Sigmoid colon (tissue), 4 donors: Measurements from ENCODE around the gene AKAP8.

Experiments used
- POLR2AphosphoS5 ChIP-seq, 4 donors: sonication (generic); formaldehyde crosslinking; IDR thresholded peaks; one replicate each; pipeline ENCODE4 v1.6.1; 2017; ENCODE audit warnings: antibody characterized with exemption in 4 of 4
- TF ChIP-seq, protein P1 (sequence below), 4 experiments: fragments of 450-650 bp in 3 of 4; fragments of 200-600 bp in 1 of 4; IDR thresholded peaks; one replicate each; pipeline ENCODE4 v1.5.1; 2016 to 2019; ENCODE audit warnings: antibody characterized with exemption in 4 of 4, mild to moderate bottlenecking in 3 of 4, moderate library complexity in 2 of 4

DNA sequence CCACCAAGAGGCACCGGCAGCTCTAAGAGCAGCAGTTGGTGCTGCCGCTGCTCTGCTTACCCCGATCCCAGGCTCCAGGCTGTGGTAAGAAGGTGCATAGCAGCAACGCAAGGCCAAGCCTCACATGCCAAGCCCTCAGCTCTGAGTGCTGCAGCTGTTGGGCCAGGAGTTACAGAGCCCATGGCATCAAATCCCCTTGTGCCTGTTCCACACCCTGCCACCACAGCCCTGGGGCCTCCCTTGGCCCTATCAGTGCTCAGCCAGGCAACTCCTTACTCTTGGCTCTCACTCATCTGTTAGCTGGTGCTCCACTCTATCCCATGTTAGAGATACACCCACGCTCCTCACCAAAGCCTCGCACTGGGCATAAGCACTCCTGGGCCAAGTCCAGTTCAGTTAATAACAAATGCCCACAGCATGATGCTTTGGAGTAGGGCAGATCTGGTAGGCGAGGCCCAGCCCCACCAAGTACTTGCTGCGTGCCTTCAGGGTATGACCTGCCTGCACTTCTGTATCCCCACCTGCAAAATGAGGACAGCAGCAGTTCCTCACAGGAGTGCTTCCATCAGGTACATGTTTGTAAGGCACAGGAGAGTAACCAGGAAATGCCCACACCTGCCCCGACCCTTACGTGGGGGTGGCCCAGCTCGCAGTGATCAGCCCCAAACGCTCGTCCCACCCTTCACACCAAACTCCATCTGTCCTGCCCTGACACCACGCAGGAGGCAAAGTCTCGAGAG, 23.0 kb upstream of the AKAP8 start:
- TF ChIP-seq, protein P1, sequence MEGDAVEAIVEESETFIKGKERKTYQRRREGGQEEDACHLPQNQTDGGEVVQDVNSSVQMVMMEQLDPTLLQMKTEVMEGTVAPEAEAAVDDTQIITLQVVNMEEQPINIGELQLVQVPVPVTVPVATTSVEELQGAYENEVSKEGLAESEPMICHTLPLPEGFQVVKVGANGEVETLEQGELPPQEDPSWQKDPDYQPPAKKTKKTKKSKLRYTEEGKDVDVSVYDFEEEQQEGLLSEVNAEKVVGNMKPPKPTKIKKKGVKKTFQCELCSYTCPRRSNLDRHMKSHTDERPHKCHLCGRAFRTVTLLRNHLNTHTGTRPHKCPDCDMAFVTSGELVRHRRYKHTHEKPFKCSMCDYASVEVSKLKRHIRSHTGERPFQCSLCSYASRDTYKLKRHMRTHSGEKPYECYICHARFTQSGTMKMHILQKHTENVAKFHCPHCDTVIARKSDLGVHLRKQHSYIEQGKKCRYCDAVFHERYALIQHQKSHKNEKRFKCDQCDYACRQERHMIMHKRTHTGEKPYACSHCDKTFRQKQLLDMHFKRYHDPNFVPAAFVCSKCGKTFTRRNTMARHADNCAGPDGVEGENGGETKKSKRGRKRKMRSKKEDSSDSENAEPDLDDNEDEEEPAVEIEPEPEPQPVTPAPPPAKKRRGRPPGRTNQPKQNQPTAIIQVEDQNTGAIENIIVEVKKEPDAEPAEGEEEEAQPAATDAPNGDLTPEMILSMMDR (IDR thresholded peaks at IDR 0.05) = no peak
- TF ChIP-seq POLR2AphosphoS5 (IDR thresholded peaks at IDR 0.05) = no peak
